ENCODE measurements around the gene CDC14B.

Gene CDC14B

GRCh38 chr9:96599298-96599697, 20.3 kb downstream of the CDC14B start:
- Histone ChIP-seq H3K9me3 (ENCODE audit: insufficient read depth, low read length) (no peaks in the 10 kb centered on the region), H3F3A (ENCODE audit: insufficient read depth) (no peaks in the 10 kb centered on the region), H3K79me2 (ENCODE audit: insufficient read depth, low read length) (no peaks in the 10 kb centered on the region), H3K9ac (ENCODE audit: low read length) (no peak overlapping the region), H3K9me2 (replicated peaks; ENCODE audit: insufficient read depth, low read length) (no peaks in the 10 kb centered on the region), H4K20me1 (ENCODE audit: low read depth, low read length) (no peaks in the 10 kb centered on the region), H3K27me3 (ENCODE audit: low read length) (no peaks in the 10 kb centered on the region), H3K27ac (ENCODE audit: low read depth, low read length) (no peak overlapping the region), H3K4me2 (ENCODE audit: low read depth, low read length, poor library complexity, severe bottlenecking) (no peak overlapping the region), H2AFZ (ENCODE audit: low read depth, low read length, severe bottlenecking) (no peak overlapping the region), H3K36me3 (ENCODE audit: low read length) (no peaks in the 10 kb centered on the region), H3K4me3 (ENCODE audit: insufficient read depth, low read length, poor library complexity, severe bottlenecking) (no peak overlapping the region)
- no peak for TF ChIP-seq EZH2phosphoT487 (conservative IDR thresholded peaks at IDR 0.05; ENCODE audit: low read length)
- TF ChIP-seq, protein P1, sequence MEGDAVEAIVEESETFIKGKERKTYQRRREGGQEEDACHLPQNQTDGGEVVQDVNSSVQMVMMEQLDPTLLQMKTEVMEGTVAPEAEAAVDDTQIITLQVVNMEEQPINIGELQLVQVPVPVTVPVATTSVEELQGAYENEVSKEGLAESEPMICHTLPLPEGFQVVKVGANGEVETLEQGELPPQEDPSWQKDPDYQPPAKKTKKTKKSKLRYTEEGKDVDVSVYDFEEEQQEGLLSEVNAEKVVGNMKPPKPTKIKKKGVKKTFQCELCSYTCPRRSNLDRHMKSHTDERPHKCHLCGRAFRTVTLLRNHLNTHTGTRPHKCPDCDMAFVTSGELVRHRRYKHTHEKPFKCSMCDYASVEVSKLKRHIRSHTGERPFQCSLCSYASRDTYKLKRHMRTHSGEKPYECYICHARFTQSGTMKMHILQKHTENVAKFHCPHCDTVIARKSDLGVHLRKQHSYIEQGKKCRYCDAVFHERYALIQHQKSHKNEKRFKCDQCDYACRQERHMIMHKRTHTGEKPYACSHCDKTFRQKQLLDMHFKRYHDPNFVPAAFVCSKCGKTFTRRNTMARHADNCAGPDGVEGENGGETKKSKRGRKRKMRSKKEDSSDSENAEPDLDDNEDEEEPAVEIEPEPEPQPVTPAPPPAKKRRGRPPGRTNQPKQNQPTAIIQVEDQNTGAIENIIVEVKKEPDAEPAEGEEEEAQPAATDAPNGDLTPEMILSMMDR (IDR thresholded peaks at IDR 0.05; ENCODE audit: insufficient read depth, low read length, poor library complexity, severe bottlenecking): no peak

GRCh38 chr9:96596601-96597111, 23.0 kb downstream of the CDC14B start:
- no peak for TF ChIP-seq EZH2phosphoT487 (conservative IDR thresholded peaks at IDR 0.05; ENCODE audit: low read length)
- TF ChIP-seq, protein P1 (IDR thresholded peaks at IDR 0.05; ENCODE audit: insufficient read depth, low read length, poor library complexity, severe bottlenecking): no peak
- H3K79me2 ChIP-seq (ENCODE audit: insufficient read depth, low read length): no peaks in the 10 kb centered on the region

DNA sequence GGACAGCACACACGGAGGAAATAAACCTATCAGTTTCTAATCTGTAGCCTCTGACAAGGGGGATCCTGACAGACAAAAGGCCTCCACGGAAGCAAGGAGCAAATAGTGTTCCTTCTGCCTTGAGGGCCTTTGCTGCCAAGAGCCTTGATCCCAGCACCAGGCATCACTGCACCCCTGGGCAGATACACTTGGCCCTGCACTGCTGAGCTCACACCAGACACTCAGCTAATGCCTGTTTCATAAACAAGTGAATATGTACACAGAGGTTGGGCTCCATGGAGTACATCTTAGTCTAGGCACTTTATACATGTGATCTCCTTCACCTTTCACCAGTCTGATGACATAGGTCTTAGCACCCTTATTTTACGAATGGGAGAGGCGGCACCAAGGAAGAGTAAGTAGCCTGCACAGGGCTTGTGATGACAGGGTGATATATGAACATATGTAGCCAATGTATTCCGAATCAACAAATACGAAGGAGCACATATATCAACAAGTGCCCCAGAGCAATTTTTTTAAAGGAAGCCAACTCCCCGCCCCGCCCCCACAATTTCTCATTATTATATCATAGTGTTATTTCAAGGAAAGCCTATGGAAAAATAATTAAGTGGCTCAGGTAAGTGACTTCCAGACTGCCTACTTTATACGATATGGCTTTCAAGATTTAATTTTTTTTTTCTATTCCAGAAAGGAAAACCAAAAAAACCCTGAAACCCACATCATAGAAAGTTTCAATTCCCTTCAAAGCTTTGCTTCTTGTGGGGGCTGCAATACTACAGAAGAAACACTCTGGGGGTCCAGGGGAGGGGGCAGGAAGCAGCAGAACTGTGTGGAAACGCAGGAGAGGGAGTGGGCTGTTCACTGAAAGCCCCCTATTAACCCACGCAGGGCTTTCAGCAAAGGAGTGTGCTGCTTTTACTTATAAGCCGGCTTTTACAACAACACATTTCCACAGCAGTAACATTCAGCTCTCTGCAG, 32.0 kb downstream of the CDC14B start:
- no peaks in the 10 kb centered on the region for H4K20me1 ChIP-seq (ENCODE audit: low read depth, low read length)
- H3K9ac ChIP-seq (ENCODE audit: low read length): no peak overlapping the region
- TF ChIP-seq EZH2phosphoT487 (conservative IDR thresholded peaks at IDR 0.05; ENCODE audit: low read length): no peak
- TF ChIP-seq, protein P1 (IDR thresholded peaks at IDR 0.05; ENCODE audit: insufficient read depth, low read length, poor library complexity, severe bottlenecking): no peak
- H3K27ac ChIP-seq (ENCODE audit: low read depth, low read length): no peak overlapping the region
- no peaks in the 10 kb centered on the region for H3K9me2 ChIP-seq (replicated peaks; ENCODE audit: insufficient read depth, low read length)
- H3F3A ChIP-seq (ENCODE audit: insufficient read depth): no peaks in the 10 kb centered on the region
- H3K27me3 ChIP-seq (ENCODE audit: low read length): no peaks in the 10 kb centered on the region
- H3K4me3 ChIP-seq (ENCODE audit: insufficient read depth, low read length, poor library complexity, severe bottlenecking): no peak overlapping the region
- H3K4me2 ChIP-seq (ENCODE audit: low read depth, low read length, poor library complexity, severe bottlenecking): no peak overlapping the region
- H3K79me2 ChIP-seq (ENCODE audit: insufficient read depth, low read length): no peaks in the 10 kb centered on the region
- H2AFZ ChIP-seq (ENCODE audit: low read depth, low read length, severe bottlenecking): no peak overlapping the region
- no peaks in the 10 kb centered on the region for H3K9me3 ChIP-seq (ENCODE audit: insufficient read depth, low read length)
- no peaks in the 10 kb centered on the region for H3K36me3 ChIP-seq (ENCODE audit: low read length)

More at GRCh38 chr9:96596601-96597111, 23.0 kb downstream of the CDC14B start:
- no peaks in the 10 kb centered on the region for H3K36me3 ChIP-seq (ENCODE audit: low read length)
- no peak overlapping the region for H3K9ac ChIP-seq (ENCODE audit: low read length)
- H3K9me2 ChIP-seq (replicated peaks; ENCODE audit: insufficient read depth, low read length): no peaks in the 10 kb centered on the region
- H3K27ac ChIP-seq (ENCODE audit: low read depth, low read length): no peak overlapping the region
- no peaks in the 10 kb centered on the region for H3K9me3 ChIP-seq (ENCODE audit: insufficient read depth, low read length)
- H3K27me3 ChIP-seq (ENCODE audit: low read length): no peaks in the 10 kb centered on the region
- H4K20me1 ChIP-seq (ENCODE audit: low read depth, low read length): no peaks in the 10 kb centered on the region
- H3K4me3 ChIP-seq (ENCODE audit: insufficient read depth, low read length, poor library complexity, severe bottlenecking): no peak overlapping the region
- no peak overlapping the region for H3K4me2 ChIP-seq (ENCODE audit: low read depth, low read length, poor library complexity, severe bottlenecking)
- no peaks in the 10 kb centered on the region for H3F3A ChIP-seq (ENCODE audit: insufficient read depth)
- no peak overlapping the region for H2AFZ ChIP-seq (ENCODE audit: low read depth, low read length, severe bottlenecking)
